ENCODE measurements around the gene MAST4. TPM values are rescaled to one million over a fixed set of nuclear protein-coding genes. Genes with fewer than 3 reads are reported as not detected.

The MAST4 gene
- total RNA-seq, 1 donor from 2014 or later = 17.2 TPM

- ATAC-seq (ENCODE audit: low read depth) (no peak), DNase-seq (no peak)
- Mint-ChIP-seq H3K27ac (no peak overlapping the region), H3K4me3 (no peak overlapping the region), H3K36me3 (ENCODE audit: low read depth) (peaks cover 15% of the 10 kb centered on the region), H3K9me3 (no peaks in the 10 kb centered on the region), H3K27me3 (no peaks in the 10 kb centered on the region), H3K4me1 (no peaks in the 10 kb centered on the region)
- intact Hi-C loops (cut with micrococcal nuclease) = no loop called here
- CTCF ChIA-PET = no interaction called here
- no peak for TF ChIP-seq CTCF (IDR thresholded peaks at IDR 0.05)
- POLR2A ChIA-PET = no interaction called here
Observed at GRCh38 chr5:67102708-67103107, 506.5 kb downstream of the MAST4 start.

GRCh38 chr5:67104859-67105258, 508.7 kb downstream of the MAST4 start:
- H3K4me1 Mint-ChIP-seq = no peaks in the 10 kb centered on the region
- ChIA-PET CTCF (no interaction called here), POLR2A (no interaction called here)
- peaks cover 15% of the 10 kb centered on the region for H3K36me3 Mint-ChIP-seq (ENCODE audit: low read depth)
- DNase-seq = no peak
- no peak overlapping the region for H3K27ac Mint-ChIP-seq
- intact Hi-C loops (cut with micrococcal nuclease) = no loop called here
- no peak for ATAC-seq (ENCODE audit: low read depth)
- TF ChIP-seq CTCF (IDR thresholded peaks at IDR 0.05) = no peak
- no peaks in the 10 kb centered on the region for H3K9me3 Mint-ChIP-seq
- no peak overlapping the region for H3K4me3 Mint-ChIP-seq
- H3K27me3 Mint-ChIP-seq = no peaks in the 10 kb centered on the region

GRCh38 chr5:67105270-67105669, 509.1 kb downstream of the MAST4 start:
- ChIA-PET CTCF (no interaction called here), POLR2A (no interaction called here)
- intact Hi-C loops (cut with micrococcal nuclease) = no loop called here
- DNase-seq (no peak), ATAC-seq (ENCODE audit: low read depth) (no peak)
- H3K36me3 Mint-ChIP-seq (ENCODE audit: low read depth) = peaks cover 15% of the 10 kb centered on the region
- no peaks in the 10 kb centered on the region for H3K27me3 Mint-ChIP-seq
- H3K4me3 Mint-ChIP-seq = no peak overlapping the region
- no peak overlapping the region for H3K27ac Mint-ChIP-seq
- TF ChIP-seq CTCF (IDR thresholded peaks at IDR 0.05) = no peak
- H3K4me1 Mint-ChIP-seq = no peaks in the 10 kb centered on the region
- H3K9me3 Mint-ChIP-seq = no peaks in the 10 kb centered on the region

DNA sequence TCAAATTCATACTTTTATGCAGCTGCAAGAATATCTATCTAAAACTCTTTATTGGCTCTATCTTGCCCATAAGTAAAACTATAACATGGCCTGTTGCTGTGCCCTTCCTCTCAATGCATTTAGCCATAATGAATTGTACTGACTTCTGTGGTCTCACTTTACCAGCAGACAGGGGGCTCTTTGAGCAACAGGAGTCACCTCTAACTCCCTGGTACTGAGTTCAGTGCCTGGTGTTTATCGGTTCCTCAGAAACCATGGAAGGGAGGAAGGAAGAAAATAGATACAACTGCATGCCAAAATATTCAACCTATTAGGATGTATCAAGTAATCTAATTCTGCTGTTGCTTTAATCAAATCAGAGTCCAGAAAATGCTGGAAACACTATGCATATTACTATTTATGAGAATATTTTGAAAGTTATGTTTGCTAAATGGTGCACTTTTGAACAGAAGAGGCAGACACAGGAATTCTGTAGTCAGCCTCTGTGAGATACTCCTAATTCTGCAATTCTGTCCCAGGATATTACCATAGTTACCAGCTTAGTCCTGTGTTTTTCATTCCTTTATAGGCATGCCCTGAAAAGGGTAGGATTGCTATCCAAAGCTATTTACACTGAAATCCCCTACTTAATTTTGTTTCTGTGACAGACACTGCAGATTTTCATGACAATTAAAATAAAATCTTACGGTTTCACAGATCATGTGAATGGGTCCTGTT, 510.6 kb downstream of the MAST4 start:
- TF ChIP-seq CTCF (IDR thresholded peaks at IDR 0.05) = no peak
- peaks cover 19% of the 10 kb centered on the region for H3K36me3 Mint-ChIP-seq (ENCODE audit: low read depth)
- CTCF ChIA-PET = no interaction called here
- H3K9me3 Mint-ChIP-seq = no peaks in the 10 kb centered on the region
- POLR2A ChIA-PET = no interaction called here
- no peaks in the 10 kb centered on the region for H3K4me1 Mint-ChIP-seq
- intact Hi-C loops (cut with micrococcal nuclease) = no loop called here
- no peak for ATAC-seq (ENCODE audit: low read depth)
- no peak overlapping the region for H3K27ac Mint-ChIP-seq
- DNase-seq = no peak
- no peak overlapping the region for H3K4me3 Mint-ChIP-seq
- H3K27me3 Mint-ChIP-seq = no peaks in the 10 kb centered on the region

DNA sequence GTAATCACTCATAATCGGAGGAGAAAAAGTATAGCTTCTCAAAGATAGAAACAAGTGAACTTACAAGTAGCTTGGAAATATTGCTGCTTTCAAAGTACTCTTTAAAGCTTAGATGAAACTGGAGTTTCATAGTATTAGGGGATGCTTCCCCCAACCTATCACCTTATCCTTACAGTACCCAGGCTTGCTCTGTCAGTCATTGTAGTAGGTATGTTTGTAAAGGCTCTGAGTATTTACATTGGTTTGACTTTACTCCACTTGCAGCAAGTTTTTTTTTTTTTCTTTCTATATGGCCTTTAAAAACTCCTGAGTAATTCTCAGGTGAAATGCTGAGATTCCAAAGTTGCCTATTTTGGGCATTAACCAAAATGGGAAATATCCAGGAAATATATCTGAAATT, 515.6 kb downstream of the MAST4 start:
- CTCF ChIA-PET = no interaction called here

More for the DNA sequence above, 515.6 kb downstream of the MAST4 start:
- Mint-ChIP-seq H3K27ac (no peak overlapping the region), H3K27me3 (no peaks in the 10 kb centered on the region), H3K36me3 (ENCODE audit: low read depth) (peaks cover 11% of the 10 kb centered on the region), H3K4me1 (no peaks in the 10 kb centered on the region), H3K9me3 (no peaks in the 10 kb centered on the region), H3K4me3 (no peak overlapping the region)
- DNase-seq (no peak), ATAC-seq (ENCODE audit: low read depth) (no peak)
- intact Hi-C loops (cut with micrococcal nuclease) = no loop called here
- no peak for TF ChIP-seq CTCF (IDR thresholded peaks at IDR 0.05)
- POLR2A ChIA-PET = interaction anchor here (0.7 kb wide), 1 partner anchor 1343 kb away, joined by 3 read pairs; no protein-coding TSS in a partner anchor

Data from activated B cell treated with CpG ODN at 0.5 μM for 24 hours (primary cell).